Lower lobe of right lung (tissue), 2 donors: ENCODE measurements around the gene MARCO. TPM values are rescaled to one million over a fixed set of nuclear protein-coding genes. Genes with fewer than 3 reads are reported as not detected.

ENCODE experiments used
- ATAC-seq, 2 donors: fragments of 200-7000 bp; cut with Tn5 transposase; one replicate each; pipeline ENCODE4 v1.9.1; 2020 to 2022; ENCODE audit warnings: mild to moderate bottlenecking in 2 of 2, moderate library complexity in 2 of 2
- DNase-seq: peaks from one replicate; pipeline ENCODE4 v3.0.0-alpha.2; 2020
- H3K27ac ChIP-seq: fragments of 200-600 bp; one replicate; pipeline ENCODE4 v1.8.0; 2022
- H3K27me3 ChIP-seq: fragments of 200-600 bp; one replicate; pipeline ENCODE4 v1.8.0; 2022; ENCODE audit warnings: low read depth
- H3K36me3 ChIP-seq: fragments of 200-600 bp; one replicate; pipeline ENCODE4 v1.8.0; 2022; ENCODE audit warnings: mild to moderate bottlenecking
- H3K4me1 ChIP-seq: fragments of 200-600 bp; one replicate; pipeline ENCODE4 v1.8.0; 2022
- H3K4me3 ChIP-seq: fragments of 200-600 bp; one replicate; pipeline ENCODE4 v1.8.0; 2022; ENCODE audit warnings: mild to moderate bottlenecking
- H3K9me3 ChIP-seq: fragments of 200-600 bp; one replicate; pipeline ENCODE4 v1.8.0; 2022
- intact Hi-C: fragments of 100-400 bp; cut with DNase I; formaldehyde crosslinking; loops from one replicate; pipeline ENCODE4 v1.11.0; 2022
- total RNA-seq: library from RNA; stranded (reverse); fragmentation: NEBNext Ultra II Directional; extraction: Animal tissue kit (Norgen Biotek cat#: 25700); gene quantifications from one replicate; pipeline ENCODE4 v1.2.1, GENCODE V29; 2021
- TF ChIP-seq, protein P1 (sequence below): fragments of 200-600 bp; IDR thresholded peaks from one replicate; pipeline ENCODE4 v1.8.0; 2022; ENCODE audit warnings: antibody characterized with exemption, mild to moderate bottlenecking
- donor health status: DM: no; HTN: yes; CAD: no; lungs with severe emphysema.

Gene MARCO
- total RNA-seq, 1 donor from 2014 or later: 491 TPM

DNA sequence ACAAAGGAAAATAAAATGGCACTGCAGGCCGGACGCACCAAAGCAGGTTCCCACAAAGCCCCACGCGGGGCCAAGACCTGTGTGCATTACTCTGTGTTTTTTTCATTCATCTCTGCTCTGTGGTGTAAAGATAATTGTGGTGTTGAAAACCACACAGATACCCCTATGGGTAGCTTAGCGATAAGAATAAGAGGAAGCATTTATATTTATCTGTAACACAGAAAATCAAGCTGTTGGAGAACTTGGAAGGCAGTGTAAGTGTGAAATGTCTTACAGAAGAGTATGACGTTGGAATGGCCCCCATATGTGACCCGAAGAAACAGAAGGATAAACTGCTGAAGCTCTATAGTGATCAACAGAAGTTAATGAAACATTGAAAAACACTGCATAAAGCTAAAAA lies 20.3 kb upstream of the MARCO start:
- ATAC-seq: no peak
- H3K36me3 ChIP-seq: no peaks in the 10 kb centered on the region
- H3K9me3 ChIP-seq: no peaks in the 10 kb centered on the region
- TF ChIP-seq, protein P1, sequence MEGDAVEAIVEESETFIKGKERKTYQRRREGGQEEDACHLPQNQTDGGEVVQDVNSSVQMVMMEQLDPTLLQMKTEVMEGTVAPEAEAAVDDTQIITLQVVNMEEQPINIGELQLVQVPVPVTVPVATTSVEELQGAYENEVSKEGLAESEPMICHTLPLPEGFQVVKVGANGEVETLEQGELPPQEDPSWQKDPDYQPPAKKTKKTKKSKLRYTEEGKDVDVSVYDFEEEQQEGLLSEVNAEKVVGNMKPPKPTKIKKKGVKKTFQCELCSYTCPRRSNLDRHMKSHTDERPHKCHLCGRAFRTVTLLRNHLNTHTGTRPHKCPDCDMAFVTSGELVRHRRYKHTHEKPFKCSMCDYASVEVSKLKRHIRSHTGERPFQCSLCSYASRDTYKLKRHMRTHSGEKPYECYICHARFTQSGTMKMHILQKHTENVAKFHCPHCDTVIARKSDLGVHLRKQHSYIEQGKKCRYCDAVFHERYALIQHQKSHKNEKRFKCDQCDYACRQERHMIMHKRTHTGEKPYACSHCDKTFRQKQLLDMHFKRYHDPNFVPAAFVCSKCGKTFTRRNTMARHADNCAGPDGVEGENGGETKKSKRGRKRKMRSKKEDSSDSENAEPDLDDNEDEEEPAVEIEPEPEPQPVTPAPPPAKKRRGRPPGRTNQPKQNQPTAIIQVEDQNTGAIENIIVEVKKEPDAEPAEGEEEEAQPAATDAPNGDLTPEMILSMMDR: no peak
- H3K4me1 ChIP-seq: peaks cover 4% of the 10 kb centered on the region
- no peak overlapping the region for H3K27ac ChIP-seq
- no peaks in the 10 kb centered on the region for H3K27me3 ChIP-seq
- no peak for DNase-seq
- no peak overlapping the region for H3K4me3 ChIP-seq
- intact Hi-C loops: no loop called here

DNA sequence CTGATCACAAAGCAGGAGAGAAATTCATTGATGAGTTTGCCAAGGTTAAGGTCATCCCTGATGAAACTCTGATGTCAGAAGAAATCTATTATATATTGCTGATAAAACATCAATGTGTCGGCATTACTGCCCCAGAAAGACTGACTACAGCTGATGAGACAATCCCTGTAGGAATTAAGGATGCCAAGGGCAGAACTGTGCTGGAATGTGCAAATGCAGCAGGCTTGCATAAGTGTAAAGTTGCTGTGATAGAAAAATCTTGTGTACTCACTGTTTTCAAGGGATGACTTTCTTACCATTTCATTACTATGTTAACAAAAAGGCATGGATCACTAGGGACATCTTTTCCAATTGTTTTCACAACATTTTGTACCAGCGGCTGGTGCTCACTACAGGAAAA lies 19.7 kb upstream of the MARCO start:
- no peaks in the 10 kb centered on the region for H3K27me3 ChIP-seq
- ATAC-seq (no peak), DNase-seq (no peak)
- peaks cover 4% of the 10 kb centered on the region for H3K4me1 ChIP-seq
- intact Hi-C loops: no loop called here
- H3K9me3 ChIP-seq: no peaks in the 10 kb centered on the region
- TF ChIP-seq, protein P1: no peak
- H3K27ac ChIP-seq: no peak overlapping the region
- H3K4me3 ChIP-seq: no peak overlapping the region
- no peaks in the 10 kb centered on the region for H3K36me3 ChIP-seq

DNA sequence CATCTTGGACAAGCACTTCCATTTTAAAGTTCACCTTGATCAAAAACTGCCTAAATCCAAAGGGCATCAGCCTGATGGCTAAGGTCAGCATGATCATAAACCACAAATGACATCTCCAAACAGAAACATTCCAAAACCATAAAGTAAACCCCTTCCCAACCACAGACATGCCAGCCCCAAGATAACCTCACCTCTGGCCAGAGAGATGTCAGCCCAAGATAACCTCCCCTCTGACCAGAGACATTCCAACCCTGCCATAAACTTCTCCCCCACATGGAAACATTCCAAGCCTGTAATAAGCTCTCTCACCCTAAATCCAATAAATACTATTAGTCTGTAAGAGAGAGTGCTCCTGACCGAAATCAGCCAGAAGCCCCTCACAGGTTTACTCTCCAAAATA lies 18.6 kb upstream of the MARCO start:
- no peak overlapping the region for H3K27ac ChIP-seq
- intact Hi-C loops: no loop called here

DNA sequence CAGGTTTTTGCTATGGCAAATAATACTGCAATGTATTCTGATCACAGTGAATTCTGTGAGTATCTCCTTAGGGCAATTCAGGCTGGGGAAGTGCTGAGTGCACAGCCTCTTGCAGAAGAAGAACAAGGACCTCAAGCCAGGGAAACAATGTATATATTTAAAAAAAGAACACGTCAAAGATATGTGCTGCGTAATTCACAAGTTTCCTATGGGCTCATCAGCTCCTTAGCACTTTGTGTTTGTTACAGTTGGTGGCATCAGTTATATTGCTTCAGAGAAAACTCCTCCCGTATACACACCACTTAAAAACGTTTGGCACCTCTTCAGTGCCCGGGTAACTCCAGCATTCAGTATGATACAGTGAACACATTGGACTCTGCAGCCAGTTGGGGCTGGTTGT lies 16.5 kb upstream of the MARCO start:
- ATAC-seq (no peak), DNase-seq (no peak)
- Histone ChIP-seq H3K4me3 (no peak overlapping the region), H3K27ac (no peak overlapping the region), H3K36me3 (no peaks in the 10 kb centered on the region), H3K27me3 (no peaks in the 10 kb centered on the region), H3K4me1 (peaks cover 4% of the 10 kb centered on the region), H3K9me3 (no peaks in the 10 kb centered on the region)
- intact Hi-C loops: no loop called here
- TF ChIP-seq, protein P1: no peak

More for the DNA sequence above, 18.6 kb upstream of the MARCO start:
- Histone ChIP-seq H3K4me1 (peaks cover 4% of the 10 kb centered on the region), H3K4me3 (no peak overlapping the region), H3K9me3 (no peaks in the 10 kb centered on the region), H3K36me3 (no peaks in the 10 kb centered on the region), H3K27me3 (no peaks in the 10 kb centered on the region)
- ATAC-seq: no peak
- DNase-seq: no peak
- TF ChIP-seq, protein P1: no peak

DNA sequence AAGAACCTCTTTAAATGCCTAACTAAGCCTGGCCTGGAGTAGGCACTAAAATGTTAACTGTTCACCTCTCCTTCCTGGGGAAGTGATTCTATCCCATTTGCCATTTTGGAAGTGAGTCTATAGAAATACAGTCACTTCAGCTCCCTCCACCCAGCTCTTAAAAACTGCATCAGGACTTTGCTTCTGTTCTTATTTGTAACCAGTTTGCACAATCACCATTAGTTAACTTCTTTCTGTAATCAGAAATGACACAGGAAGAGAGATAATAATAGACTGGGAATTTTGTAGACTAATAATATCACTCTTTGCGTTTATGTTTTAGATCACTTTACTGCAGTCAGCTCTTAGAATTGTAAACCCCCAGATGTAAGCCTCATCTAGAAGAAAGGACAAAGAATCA lies 16.0 kb upstream of the MARCO start:
- Histone ChIP-seq H3K36me3 (no peaks in the 10 kb centered on the region), H3K27me3 (no peaks in the 10 kb centered on the region), H3K4me3 (no peak overlapping the region), H3K27ac (no peak overlapping the region), H3K9me3 (no peaks in the 10 kb centered on the region), H3K4me1 (peaks cover 4% of the 10 kb centered on the region)
- no peak for ATAC-seq
- TF ChIP-seq, protein P1: no peak
- intact Hi-C loops: no loop called here
- DNase-seq: no peak

DNA sequence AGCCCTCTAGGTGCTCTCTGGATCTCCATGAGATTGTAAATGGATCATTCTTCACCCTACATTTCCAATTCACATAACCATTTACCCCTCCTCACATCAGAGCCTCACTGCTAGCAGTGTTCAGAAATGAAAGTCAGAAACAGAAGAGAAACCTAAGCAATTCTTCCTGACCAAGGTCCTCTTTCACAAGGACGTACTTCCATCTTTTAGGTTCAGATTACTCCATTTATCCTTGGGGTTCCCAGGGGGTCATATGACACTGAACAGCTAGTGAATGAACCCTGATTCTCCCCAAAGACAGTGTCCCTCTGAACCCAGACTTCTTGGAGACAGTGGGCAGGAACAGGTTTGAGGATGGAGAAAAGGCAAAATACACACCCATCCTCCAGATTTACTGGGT lies 12.9 kb upstream of the MARCO start:
- intact Hi-C loops: no loop called here
- no peak for DNase-seq

More for the DNA sequence above, 12.9 kb upstream of the MARCO start:
- Histone ChIP-seq H3K27me3 (no peaks in the 10 kb centered on the region), H3K36me3 (no peaks in the 10 kb centered on the region), H3K4me1 (peaks cover 4% of the 10 kb centered on the region), H3K4me3 (no peak overlapping the region), H3K27ac (no peak overlapping the region), H3K9me3 (peaks cover 16% of the 10 kb centered on the region)
- TF ChIP-seq, protein P1: no peak
- no peak for ATAC-seq
